Bronchial epithelial cell (primary cell): Measurements from ENCODE around the gene FBLL1. TPM values are rescaled to one million over a fixed set of nuclear protein-coding genes. Genes with fewer than 3 reads are reported as not detected.
"Not testable (repeated sequence)": the region's sequence is repeated elsewhere in the genome, so short reads cannot be mapped to it uniquely, and the experiment has no call there.

Experiments
- DNase-seq: peaks from one replicate; pipeline ENCODE4 v3.0.0-alpha.2; 2010; ENCODE audit warnings: low read depth
- FAIRE-seq: peaks from 2 replicates; lab custom pipeline; 2011; peaks lifted over from hg19 to GRCh38; lab: Jason Lieb, UNC
- H3K27me3 ChIP-seq: 2 replicates; pipeline ENCODE4 v1.5.1; 2011; ENCODE audit warnings: low read length; ENCODE audit not compliant: control insufficient read depth, insufficient read depth
- H3K36me3 ChIP-seq: 2 replicates; pipeline ENCODE4 v1.5.1; 2011; ENCODE audit warnings: low read length; ENCODE audit not compliant: control insufficient read depth, insufficient read depth
- H3K4me3 ChIP-seq: 2 replicates; pipeline ENCODE4 v1.5.1; 2011; ENCODE audit warnings: mild to moderate bottlenecking, low read depth, low read length, control low read depth
- CTCF ChIP-seq: IDR thresholded peaks from 2 replicates; pipeline ENCODE4 v1.5.1; 2011; ENCODE audit warnings: mild to moderate bottlenecking, moderate library complexity, low read length, control low read depth, inconsistent platforms; ENCODE audit not compliant: insufficient read depth, severe bottlenecking
- total RNA-seq: library from RNA; depleted of rRNA; stranded (reverse); fragments of >200 nt; gene quantifications from 2 replicates; pipeline ENCODE4 v1.2.1, GENCODE V29; 2014

The FBLL1 gene
- total RNA-seq, 1 donor from 2014 or later: not detected

- Histone ChIP-seq H3K27me3 (no peaks in the 10 kb centered on the region), H3K4me3 (no peak overlapping the region), H3K36me3 (peaks cover 10% of the 10 kb centered on the region)
- no peak for DNase-seq
- no peak for TF ChIP-seq CTCF
- FAIRE-seq: no peak
Measured at GRCh38 chr5:168557389-168557788, 28.3 kb downstream of the FBLL1 start.

- DNase-seq: no peak
- H3K27me3 ChIP-seq: no peaks in the 10 kb centered on the region
- H3K4me3 ChIP-seq: no peak overlapping the region
- FAIRE-seq: no peak
- peaks cover 10% of the 10 kb centered on the region for H3K36me3 ChIP-seq
- no peak for TF ChIP-seq CTCF
Measured at GRCh38 chr5:168562279-168562678, 33.2 kb downstream of the FBLL1 start.

GRCh38 chr5:168563959-168564358 lies 34.9 kb downstream of the FBLL1 start:
- Histone ChIP-seq H3K27me3 (no peaks in the 10 kb centered on the region), H3K4me3 (no peak overlapping the region), H3K36me3 (peaks cover 6% of the 10 kb centered on the region)
- TF ChIP-seq CTCF: no peak
- FAIRE-seq: no peak
- DNase-seq: no peak

- no peak for TF ChIP-seq CTCF
- no peak overlapping the region for H3K4me3 ChIP-seq
- H3K36me3 ChIP-seq: peaks cover 3% of the 10 kb centered on the region
- H3K27me3 ChIP-seq: no peaks in the 10 kb centered on the region
- DNase-seq (no peak), FAIRE-seq (no peak)
Measured at GRCh38 chr5:168568738-168569137, 39.6 kb downstream of the FBLL1 start.

- no peak overlapping the region for H3K4me3 ChIP-seq
- no peak for TF ChIP-seq CTCF
- no peaks in the 10 kb centered on the region for H3K27me3 ChIP-seq
- peaks cover 3% of the 10 kb centered on the region for H3K36me3 ChIP-seq
- FAIRE-seq (no peak), DNase-seq (no peak)
Measured at GRCh38 chr5:168570490-168571328, 41.6 kb downstream of the FBLL1 start.

GRCh38 chr5:168573663-168574062 lies 44.6 kb downstream of the FBLL1 start:
- not testable (repeated sequence) for H3K27me3 ChIP-seq, H3K4me3 ChIP-seq, FAIRE-seq

GRCh38 chr5:168574156-168574555 lies 45.1 kb downstream of the FBLL1 start:
- H3K27me3 ChIP-seq, DNase-seq, H3K4me3 ChIP-seq, H3K36me3 ChIP-seq, FAIRE-seq: not testable (repeated sequence)

More at GRCh38 chr5:168573663-168574062, 44.6 kb downstream of the FBLL1 start:
- not testable (repeated sequence) for DNase-seq, H3K36me3 ChIP-seq
